ENCODE data around the gene RASSF5. TPM values are rescaled to one million over a fixed set of nuclear protein-coding genes. Genes with fewer than 3 reads are reported as not detected.

Gene RASSF5
- total RNA-seq, 1 donor from 2014 or later, result 28.5 TPM

DNA sequence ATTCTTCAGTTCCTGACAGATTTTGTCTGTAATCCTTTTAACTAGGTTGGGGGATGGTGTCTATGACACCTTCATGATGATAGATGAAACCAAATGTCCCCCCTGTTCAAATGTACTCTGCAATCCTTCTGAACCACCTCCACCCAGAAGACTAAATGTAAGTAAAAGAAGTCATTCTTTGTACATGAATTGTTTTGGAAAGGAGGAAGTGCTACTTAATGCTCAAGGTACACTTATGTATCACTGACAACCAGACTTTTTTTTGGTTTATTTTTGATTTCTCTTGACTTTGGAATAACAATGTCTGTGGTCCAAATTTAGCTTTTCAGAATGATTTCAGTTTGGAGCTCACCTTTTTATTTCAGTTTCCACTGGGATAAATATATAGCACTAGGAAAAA is 130.3 kb downstream of the RASSF5 start:
- intact Hi-C loops (cut with DNase I), result loop anchor here (10.0 kb wide), 1 partner anchor 277 kb away; no protein-coding TSS in a partner anchor
- no peaks in the 10 kb centered on the region for H3K27me3 ChIP-seq
- no peak for TF ChIP-seq POLR2AphosphoS5 (IDR thresholded peaks at IDR 0.05; ENCODE audit: insufficient read depth in 1 of 2, low read depth in 1 of 2)
- TF ChIP-seq CTCF (IDR thresholded peaks at IDR 0.05), result no peak
- no peak for TF ChIP-seq POLR2A (IDR thresholded peaks at IDR 0.05)
- no peak overlapping the region for H3K27ac ChIP-seq
- H3K4me1 ChIP-seq, result peaks cover 32% of the 10 kb centered on the region
- DNase-seq (ENCODE audit: extremely low spot score in 2 of 2), result no peak
- H3K4me3 ChIP-seq, result no peak overlapping the region
- H3K9me3 ChIP-seq, result no peaks in the 10 kb centered on the region
- no peaks in the 10 kb centered on the region for H3K36me3 ChIP-seq

Small RNAs within 50 kb of the gene (microRNA-seq; reads per million reads assigned to microRNA genes)
- gene MIR6769B (ENCODE audit: borderline number of aligned reads, borderline replicate concordance), result not detected

Small RNAs within 50 kb of the gene (small RNA-seq; reads per million reads assigned to genes)
- gene MIR6769B, result not detected

Other genes with a start within 250 kb of the RASSF5 start
- gene IKBKE, start 37.1 kb upstream of the RASSF5 start, total RNA-seq, result 10.1 TPM
- gene EIF2D, start 104.9 kb downstream of the RASSF5 start, total RNA-seq, result 48.9 TPM
- 5.9 TPM for gene DYRK3, start 128.0 kb downstream of the RASSF5 start, total RNA-seq
- 51.1 TPM for gene MAPKAPK2, start 177.4 kb downstream of the RASSF5 start, total RNA-seq